GM23248 (cell line): ENCODE data around the gene LCA5L. TPM values are rescaled to one million over a fixed set of nuclear protein-coding genes. Genes with fewer than 3 reads are reported as not detected.

Experiments used
- DNase-seq: peaks from one replicate; pipeline ENCODE4 v3.0.0-alpha.2; 2015
- H2AFZ ChIP-seq: fragments of 200-600 bp; sonication (generic); 2 replicates; pipeline ENCODE4 v1.6.1; 2016; ENCODE audit warnings: antibody characterized with exemption
- H3F3A ChIP-seq: fragments of 200-600 bp; sonication (generic); 2 replicates; pipeline ENCODE4 v1.6.1; 2016; ENCODE audit warnings: mild to moderate bottlenecking, antibody characterized with exemption, mixed run types; ENCODE audit not compliant: insufficient read depth
- H3K27ac ChIP-seq: fragments of 200-600 bp; sonication (generic); 2 replicates; pipeline ENCODE4 v1.5.1; 2016; ENCODE audit warnings: mild to moderate bottlenecking
- H3K27me3 ChIP-seq: fragments of 200-600 bp; sonication (generic); replicated peaks from 2 replicates; pipeline ENCODE4 v1.6.1; 2016; ENCODE audit warnings: mild to moderate bottlenecking; ENCODE audit not compliant: insufficient read depth
- H3K36me3 ChIP-seq: fragments of 200-600 bp; sonication (generic); 2 replicates; pipeline ENCODE4 v1.6.1; 2016; ENCODE audit warnings: low read depth, mild to moderate bottlenecking
- H3K4me1 ChIP-seq: fragments of 200-600 bp; sonication (generic); 2 replicates; pipeline ENCODE4 v1.6.1; 2016; ENCODE audit warnings: mild to moderate bottlenecking; ENCODE audit not compliant: insufficient read depth
- H3K4me2 ChIP-seq: fragments of 200-600 bp; sonication (generic); one replicate; pipeline ENCODE4 v1.6.1; 2016; ENCODE audit warnings: mild to moderate bottlenecking; ENCODE audit not compliant: unreplicated experiment
- H3K4me3 ChIP-seq: fragments of 200-600 bp; sonication (generic); 2 replicates; pipeline ENCODE4 v1.5.1; 2016; ENCODE audit warnings: mild to moderate bottlenecking
- H3K79me2 ChIP-seq: fragments of 200-600 bp; sonication (generic); 2 replicates; pipeline ENCODE4 v1.6.1; 2016; ENCODE audit warnings: mild to moderate bottlenecking; ENCODE audit not compliant: insufficient read depth
- H3K9ac ChIP-seq: fragments of 200-600 bp; sonication (generic); 2 replicates; pipeline ENCODE4 v1.6.1; 2016; ENCODE audit warnings: mild to moderate bottlenecking
- H3K9me2 ChIP-seq: fragments of 200-600 bp; sonication (generic); 2 replicates; pipeline ENCODE4 v1.6.1; 2016; ENCODE audit warnings: mixed run types, mild to moderate bottlenecking, moderate library complexity; ENCODE audit not compliant: insufficient read depth
- H3K9me3 ChIP-seq: fragments of 200-600 bp; sonication (generic); one replicate; pipeline ENCODE4 v1.6.1; 2017; ENCODE audit warnings: low read depth
- H4K20me1 ChIP-seq: fragments of 200-600 bp; sonication (generic); 2 replicates; pipeline ENCODE4 v1.6.0; 2016; ENCODE audit not compliant: insufficient read depth
- EZH2 ChIP-seq: fragments of 200-600 bp; sonication (generic); IDR thresholded peaks from 2 replicates; pipeline ENCODE4 v1.6.1; 2018; ENCODE audit warnings: antibody characterized with exemption, mild to moderate bottlenecking; ENCODE audit not compliant: insufficient read depth, poor library complexity, severe bottlenecking
- EZH2phosphoT487 ChIP-seq: fragments of 200-600 bp; sonication (generic); IDR thresholded peaks from 2 replicates; pipeline ENCODE4 v1.6.1; 2018; ENCODE audit warnings: antibody characterized with exemption, moderate library complexity, mild to moderate bottlenecking, low read depth; ENCODE audit not compliant: insufficient read depth
- WGBS, 2 experiments: methylation state at CpG; one replicate each; pipeline ENCODE4 v1.1.6; 2015 to 2017; ENCODE audit warnings: low lambda C conversion rate in 2 of 2, low coverage in 1 of 2; ENCODE audit errors: missing lambda C conversion rate in 2 of 2; 5-methylcytosine and 5-hydroxymethylcytosine counted together
- in situ Hi-C: fragments of 300-500 bp; cut with MboI; formaldehyde crosslinking; loops from 2 replicates; pipeline ENCODE4 v1.15.0; 2020
- polyA plus RNA-seq: library from polyadenylated mRNA; unstranded; fragments of >200 nt; fragmentation: Nextera tagmentation; extraction: Ambion mirVana; gene quantifications from 2 replicates; pipeline ENCODE4 v1.2.1, GENCODE V29; 2016
- total RNA-seq: library from RNA; depleted of rRNA; stranded (reverse); fragments of >200 nt; shearing (Covaris generic); gene quantifications from 2 replicates; pipeline ENCODE4 v1.2.3, GENCODE V29; 2014

LCA5L gene
- total and polyA plus RNA-seq, 2 experiments from 2014 or later: 1.1 to 3.0 TPM

- Histone ChIP-seq H2AFZ (no peak overlapping the region), H3K9me3 (no peaks in the 10 kb centered on the region), H3K9me2 (no peaks in the 10 kb centered on the region; the same call in 1 of the 2 replicates), H3K9ac (no peak overlapping the region), H3K4me2 (no peak overlapping the region), H3K79me2 (no peaks in the 10 kb centered on the region), H3K27ac (no peak overlapping the region), H4K20me1 (no peaks in the 10 kb centered on the region), H3K27me3 (no peaks in the 10 kb centered on the region), H3K4me3 (no peak overlapping the region), H3K36me3 (no peaks in the 10 kb centered on the region), H3F3A (no peaks in the 10 kb centered on the region), H3K4me1 (peaks cover 5% of the 10 kb centered on the region)
- in situ Hi-C loops: no loop called here
- no peak for DNase-seq
- 62 to 67% methylated on average over 3 of the region's 3 CpGs for WGBS, 2 experiments
- no peak for TF ChIP-seq EZH2phosphoT487
- no peak for TF ChIP-seq EZH2
These were observed 36.3 kb upstream of the LCA5L start for GRCh38 chr21:39481886-39482285.

- no peak overlapping the region for H3K4me3 ChIP-seq
- no peaks in the 10 kb centered on the region for H3K36me3 ChIP-seq
- no peaks in the 10 kb centered on the region for H3F3A ChIP-seq
- H4K20me1 ChIP-seq: no peaks in the 10 kb centered on the region
- H2AFZ ChIP-seq: no peak overlapping the region
- no peaks in the 10 kb centered on the region for H3K79me2 ChIP-seq
- H3K27ac ChIP-seq: no peak overlapping the region
- in situ Hi-C loops: no loop called here
- H3K9me2 ChIP-seq: no peaks in the 10 kb centered on the region; the same call in 1 of the 2 replicates
- H3K4me1 ChIP-seq: peaks cover 5% of the 10 kb centered on the region
- H3K27me3 ChIP-seq: no peaks in the 10 kb centered on the region
- no peak overlapping the region for H3K4me2 ChIP-seq
- DNase-seq: no peak
- no peaks in the 10 kb centered on the region for H3K9me3 ChIP-seq
- WGBS, 2 experiments: 51 to 56% methylated on average over 4 of the region's 4 CpGs
- no peak overlapping the region for H3K9ac ChIP-seq
- no peak for TF ChIP-seq EZH2phosphoT487
- no peak for TF ChIP-seq EZH2
These were observed 34.7 kb upstream of the LCA5L start for GRCh38 chr21:39480271-39480670.

GRCh38 chr21:39479814-39480182 is 34.2 kb upstream of the LCA5L start:
- Histone ChIP-seq H3K9ac (no peak overlapping the region), H3K9me2 (no peaks in the 10 kb centered on the region; the same call in 1 of the 2 replicates), H3F3A (no peaks in the 10 kb centered on the region), H3K4me1 (peaks cover 5% of the 10 kb centered on the region), H3K4me2 (no peak overlapping the region), H3K4me3 (no peak overlapping the region), H3K36me3 (no peaks in the 10 kb centered on the region), H3K27me3 (no peaks in the 10 kb centered on the region), H4K20me1 (no peaks in the 10 kb centered on the region), H3K9me3 (no peaks in the 10 kb centered on the region), H3K27ac (no peak overlapping the region), H2AFZ (no peak overlapping the region), H3K79me2 (no peaks in the 10 kb centered on the region)
- TF ChIP-seq EZH2: no peak
- no peak for TF ChIP-seq EZH2phosphoT487
- in situ Hi-C loops: no loop called here
- 31 to 33% methylated on average over 2 of the region's 2 CpGs for WGBS, 2 experiments
- no peak for DNase-seq

- Histone ChIP-seq H3K27ac (no peak overlapping the region), H3K9ac (no peak overlapping the region)
These were observed 33.7 kb upstream of the LCA5L start for GRCh38 chr21:39479164-39479813.

More at GRCh38 chr21:39479164-39479813, 33.7 kb upstream of the LCA5L start:
- H3K4me1 ChIP-seq: peaks cover 5% of the 10 kb centered on the region
- H3K9me2 ChIP-seq: no peaks in the 10 kb centered on the region; the same call in 1 of the 2 replicates
- H2AFZ ChIP-seq: no peak overlapping the region
- H3K36me3 ChIP-seq: no peaks in the 10 kb centered on the region
- no peaks in the 10 kb centered on the region for H3K9me3 ChIP-seq
- WGBS, 2 experiments: 62 to 64% methylated on average over 4 of the region's 4 CpGs
- H3F3A ChIP-seq: no peaks in the 10 kb centered on the region
- no peak overlapping the region for H3K4me2 ChIP-seq
- no peaks in the 10 kb centered on the region for H3K79me2 ChIP-seq
- TF ChIP-seq EZH2phosphoT487 (no peak), EZH2 (no peak)
- in situ Hi-C loops: no loop called here
- no peaks in the 10 kb centered on the region for H3K27me3 ChIP-seq
- no peaks in the 10 kb centered on the region for H4K20me1 ChIP-seq
- no peak for DNase-seq
- no peak overlapping the region for H3K4me3 ChIP-seq
